HG03135 (cell line): Measurements from ENCODE around the gene MIEF2.
"Not testable (repeated sequence)": the region's sequence is repeated elsewhere in the genome, so short reads cannot be mapped to it uniquely, and the experiment has no call there.

ENCODE experiments used
- ATAC-seq: cut with Tn5 transposase; IDR thresholded peaks from one replicate; pipeline ENCODE4 v1.9.1; 2021; ENCODE audit warnings: mild to moderate bottlenecking, moderate library complexity; ENCODE audit not compliant: unreplicated experiment

MIEF2 gene

GRCh38 chr17:18280766-18281371 is 20.4 kb downstream of the MIEF2 start:
- ATAC-seq, result no peak

GRCh38 chr17:18281788-18282187 is 21.3 kb downstream of the MIEF2 start:
- no peak for ATAC-seq

GRCh38 chr17:18285296-18285695 is 24.8 kb downstream of the MIEF2 start:
- no peak for ATAC-seq

GRCh38 chr17:18291718-18292540 is 31.5 kb downstream of the MIEF2 start:
- no peak for ATAC-seq

GRCh38 chr17:18298061-18298460 is 37.6 kb downstream of the MIEF2 start:
- not testable (repeated sequence) for ATAC-seq

GRCh38 chr17:18300725-18301480 is 40.4 kb downstream of the MIEF2 start:
- ATAC-seq, result no peak

- ATAC-seq, result not testable (repeated sequence)
Measured at GRCh38 chr17:18303206-18303605, 42.7 kb downstream of the MIEF2 start.

GRCh38 chr17:18309202-18309601 is 48.7 kb downstream of the MIEF2 start:
- no peak for ATAC-seq

GRCh38 chr17:18314059-18314730 is 53.7 kb downstream of the MIEF2 start:
- ATAC-seq, result peak; percentile 19

- ATAC-seq, result peak; percentile 87
Measured at GRCh38 chr17:18314731-18315561, 54.5 kb downstream of the MIEF2 start, which contains the start of the genes SMCR8 and TOP3A. Gene SMCR8, plus strand, starts transcription at chr17:18315293. Its CDS starts 497 bp downstream, at chr17:18315790. Gene TOP3A, minus strand, starts transcription at chr17:18314994. Its CDS starts 216 bp downstream, at chr17:18314778.

- no peak for ATAC-seq
Measured at GRCh38 chr17:18315562-18315922, 55.1 kb downstream of the MIEF2 start.

- no peak for ATAC-seq
Measured at GRCh38 chr17:18315961-18316360, 55.5 kb downstream of the MIEF2 start.
